Vagina (tissue), 2 donors: ENCODE results near the gene FAAH. TPM values are rescaled to one million over a fixed set of nuclear protein-coding genes. Genes with fewer than 3 reads are reported as not detected.

Experiments
- DNase-seq, 2 donors: peaks; one replicate each; pipeline ENCODE4 v3.0.0-alpha.2; 2017; ENCODE audit errors: extremely low spot score in 2 of 2
- H3K27ac ChIP-seq: fragments of 200-600 bp; sonication (generic); one replicate; pipeline ENCODE4 v1.5.1; 2019
- H3K27me3 ChIP-seq: fragments of 200-600 bp; sonication (generic); one replicate; pipeline ENCODE4 v1.5.1; 2019
- H3K36me3 ChIP-seq, 2 donors: fragments of 200-600 bp; sonication (generic); one replicate each; pipeline ENCODE4 v1.5.1; 2017 to 2019
- H3K4me1 ChIP-seq: fragments of 200-600 bp; sonication (generic); one replicate; pipeline ENCODE4 v1.5.1; 2019
- H3K4me3 ChIP-seq, 2 donors: fragments of 200-600 bp; sonication (generic); 1 replicate in 1 of 2; 2 replicates in 1 of 2; pipeline ENCODE4 v1.5.1; 2016 to 2019
- H3K9me3 ChIP-seq: fragments of 200-600 bp; sonication (generic); one replicate; pipeline ENCODE4 v1.5.1; 2019
- POLR2A ChIP-seq, 2 donors: fragments of 450-650 bp; IDR thresholded peaks; one replicate each; pipeline ENCODE4 v1.6.1; 2017; ENCODE audit warnings: antibody characterized with exemption in 2 of 2, mild to moderate bottlenecking in 2 of 2, moderate library complexity in 2 of 2
- POLR2AphosphoS5 ChIP-seq, 2 donors: sonication (generic); formaldehyde crosslinking; IDR thresholded peaks; one replicate each; pipeline ENCODE4 v1.9.0; 2017; ENCODE audit warnings: antibody characterized with exemption in 2 of 2, mild to moderate bottlenecking in 2 of 2, low read depth in 1 of 2; ENCODE audit not compliant: insufficient read depth in 1 of 2
- intact Hi-C: fragments of 100-400 bp; cut with DNase I; formaldehyde crosslinking; loops from one replicate; pipeline ENCODE4 v1.15.1; 2023
- total RNA-seq: library from RNA; depleted of rRNA; stranded (reverse); fragments of >200 nt; gene quantifications from one replicate; pipeline ENCODE4 v1.2.3, GENCODE V29; 2016
- TF ChIP-seq, protein P1 (sequence below), 3 experiments: fragments of 450-650 bp in 2 of 3; fragments of 200-600 bp in 1 of 3; sonication (generic) in 1 of 3; IDR thresholded peaks; one replicate each; pipeline ENCODE4 v1.5.1; 2017 to 2019; ENCODE audit warnings: antibody characterized with exemption in 3 of 3, mild to moderate bottlenecking in 2 of 3, moderate library complexity in 2 of 3

Gene FAAH
- total RNA-seq, 1 donor from 2014 or later: 38.1 TPM

- intact Hi-C loops: no loop called here
- H3K4me3 ChIP-seq: no peak overlapping the region
- no peaks in the 10 kb centered on the region for H3K9me3 ChIP-seq
- no peaks in the 10 kb centered on the region for H3K36me3 ChIP-seq
- no peak overlapping the region for H3K27ac ChIP-seq
- H3K27me3 ChIP-seq: no peaks in the 10 kb centered on the region
- no peak for DNase-seq
- H3K4me1 ChIP-seq: no peaks in the 10 kb centered on the region
- TF ChIP-seq POLR2AphosphoS5 (IDR thresholded peaks at IDR 0.05; ENCODE audit: insufficient read depth in 1 of 2, low read depth in 1 of 2) (no peak), POLR2A (IDR thresholded peaks at IDR 0.05) (no peak)
- TF ChIP-seq, protein P1, sequence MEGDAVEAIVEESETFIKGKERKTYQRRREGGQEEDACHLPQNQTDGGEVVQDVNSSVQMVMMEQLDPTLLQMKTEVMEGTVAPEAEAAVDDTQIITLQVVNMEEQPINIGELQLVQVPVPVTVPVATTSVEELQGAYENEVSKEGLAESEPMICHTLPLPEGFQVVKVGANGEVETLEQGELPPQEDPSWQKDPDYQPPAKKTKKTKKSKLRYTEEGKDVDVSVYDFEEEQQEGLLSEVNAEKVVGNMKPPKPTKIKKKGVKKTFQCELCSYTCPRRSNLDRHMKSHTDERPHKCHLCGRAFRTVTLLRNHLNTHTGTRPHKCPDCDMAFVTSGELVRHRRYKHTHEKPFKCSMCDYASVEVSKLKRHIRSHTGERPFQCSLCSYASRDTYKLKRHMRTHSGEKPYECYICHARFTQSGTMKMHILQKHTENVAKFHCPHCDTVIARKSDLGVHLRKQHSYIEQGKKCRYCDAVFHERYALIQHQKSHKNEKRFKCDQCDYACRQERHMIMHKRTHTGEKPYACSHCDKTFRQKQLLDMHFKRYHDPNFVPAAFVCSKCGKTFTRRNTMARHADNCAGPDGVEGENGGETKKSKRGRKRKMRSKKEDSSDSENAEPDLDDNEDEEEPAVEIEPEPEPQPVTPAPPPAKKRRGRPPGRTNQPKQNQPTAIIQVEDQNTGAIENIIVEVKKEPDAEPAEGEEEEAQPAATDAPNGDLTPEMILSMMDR (IDR thresholded peaks at IDR 0.05): no peak
Observed at GRCh38 chr1:46380508-46380907, 13.6 kb upstream of the FAAH start.

DNA sequence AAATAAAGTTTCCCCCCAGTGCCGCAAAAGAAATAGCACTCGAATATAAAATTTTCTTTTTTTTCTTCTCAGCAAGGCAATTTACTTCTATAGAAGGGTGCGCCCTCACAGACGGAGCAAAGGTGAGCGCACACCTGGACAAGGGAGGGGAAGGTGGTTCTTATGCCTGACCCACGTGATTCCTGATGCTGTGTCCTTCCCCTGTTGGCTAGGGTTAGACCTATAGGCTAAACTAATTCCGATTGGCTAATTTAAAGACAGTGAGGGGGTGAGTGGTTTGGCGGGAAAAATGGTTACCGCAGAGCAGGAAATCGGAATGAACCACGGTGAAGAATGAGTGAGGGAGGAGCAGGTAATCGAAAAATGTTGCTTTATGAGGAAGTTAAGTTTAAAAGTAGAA, 607 bp upstream of the FAAH start:
- no peaks in the 10 kb centered on the region for H3K27me3 ChIP-seq
- H3K27ac ChIP-seq: no peak overlapping the region
- no peak overlapping the region for H3K4me3 ChIP-seq
- intact Hi-C loops: no loop called here
- no peaks in the 10 kb centered on the region for H3K9me3 ChIP-seq
- H3K36me3 ChIP-seq: no peaks in the 10 kb centered on the region
- no peak for DNase-seq
- TF ChIP-seq POLR2A (IDR thresholded peaks at IDR 0.05): no peak
- TF ChIP-seq, protein P1 (IDR thresholded peaks at IDR 0.05): no peak
- no peak for TF ChIP-seq POLR2AphosphoS5 (IDR thresholded peaks at IDR 0.05; ENCODE audit: insufficient read depth in 1 of 2, low read depth in 1 of 2)
- H3K4me1 ChIP-seq: peaks cover 11% of the 10 kb centered on the region

GRCh38 chr1:46394872-46395465, 852 bp downstream of the FAAH start:
- no peak for DNase-seq
- H3K4me1 ChIP-seq: peaks cover 11% of the 10 kb centered on the region
- TF ChIP-seq, protein P1 (IDR thresholded peaks at IDR 0.05): no peak
- H3K27me3 ChIP-seq: no peaks in the 10 kb centered on the region
- no peak overlapping the region for H3K27ac ChIP-seq
- intact Hi-C loops: no loop called here
- H3K36me3 ChIP-seq: no peaks in the 10 kb centered on the region
- peak overlapping the region; percentile 56 to 65 for H3K4me3 ChIP-seq
- no peaks in the 10 kb centered on the region for H3K9me3 ChIP-seq

GRCh38 chr1:46396441-46397398, 2.6 kb downstream of the FAAH start:
- no peaks in the 10 kb centered on the region for H3K27me3 ChIP-seq
- DNase-seq: no peak
- intact Hi-C loops: no loop called here

More at GRCh38 chr1:46396441-46397398, 2.6 kb downstream of the FAAH start:
- TF ChIP-seq POLR2A (IDR thresholded peaks at IDR 0.05): no peak
- TF ChIP-seq, protein P1 (IDR thresholded peaks at IDR 0.05): no peak
- TF ChIP-seq POLR2AphosphoS5 (IDR thresholded peaks at IDR 0.05; ENCODE audit: insufficient read depth in 1 of 2, low read depth in 1 of 2): no peak
- H3K9me3 ChIP-seq: no peaks in the 10 kb centered on the region
- no peak overlapping the region for H3K4me3 ChIP-seq
- H3K36me3 ChIP-seq: no peaks in the 10 kb centered on the region
- H3K4me1 ChIP-seq: peaks cover 17% of the 10 kb centered on the region
- H3K27ac ChIP-seq: no peak overlapping the region
